HG03432 (cell line): ENCODE data around the gene SP140.

Source experiments
- ATAC-seq: cut with Tn5 transposase; IDR thresholded peaks from one replicate; pipeline ENCODE4 v1.9.1; 2021; ENCODE audit warnings: mild to moderate bottlenecking, moderate library complexity; ENCODE audit not compliant: unreplicated experiment

The SP140 gene

GRCh38 chr2:230360028-230360427, 134.5 kb downstream of the SP140 start:
- no peak for ATAC-seq

- ATAC-seq = no peak
Measured at GRCh38 chr2:230362030-230362691, 136.6 kb downstream of the SP140 start.
